ENCODE data around the gene CEP83.

Gene CEP83

DNA sequence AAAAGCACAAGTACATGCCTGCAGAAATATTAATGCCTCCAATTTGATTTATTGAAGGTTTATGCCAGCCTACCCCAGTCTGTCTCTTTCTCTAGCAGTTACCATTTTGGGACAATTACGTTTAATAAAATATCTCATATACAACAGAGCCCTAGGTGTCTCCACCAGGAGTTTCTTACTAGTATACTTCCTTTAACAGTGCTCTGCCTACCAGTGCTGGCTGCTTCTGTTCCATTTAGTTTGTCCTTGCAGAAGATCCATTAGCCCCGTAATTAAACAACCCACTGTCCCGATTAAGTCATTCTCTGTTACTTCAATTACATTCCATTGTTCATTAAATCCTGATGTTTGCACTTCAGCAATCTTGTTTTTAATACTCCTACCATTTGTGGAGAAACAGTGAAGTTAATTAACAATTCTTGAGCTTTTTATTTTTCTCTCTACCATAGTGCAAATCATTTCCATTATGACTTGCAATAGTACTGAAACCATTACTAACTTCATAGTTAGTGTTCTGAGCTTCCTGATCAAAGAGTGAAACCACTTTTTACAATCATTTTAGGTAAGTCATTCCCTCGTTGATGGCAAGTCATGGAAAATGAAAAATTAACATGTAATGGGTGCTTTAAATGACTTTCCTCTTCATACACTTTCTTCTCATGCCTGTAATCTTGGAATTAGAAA is 190.2 kb downstream of the CEP83 start:
- no peak for DNase-seq (ENCODE audit: low read depth in 2 of 2)

- no peak for DNase-seq (ENCODE audit: low read depth in 2 of 2)
Observed at GRCh38 chr12:94267921-94268471, 191.7 kb downstream of the CEP83 start.

DNA sequence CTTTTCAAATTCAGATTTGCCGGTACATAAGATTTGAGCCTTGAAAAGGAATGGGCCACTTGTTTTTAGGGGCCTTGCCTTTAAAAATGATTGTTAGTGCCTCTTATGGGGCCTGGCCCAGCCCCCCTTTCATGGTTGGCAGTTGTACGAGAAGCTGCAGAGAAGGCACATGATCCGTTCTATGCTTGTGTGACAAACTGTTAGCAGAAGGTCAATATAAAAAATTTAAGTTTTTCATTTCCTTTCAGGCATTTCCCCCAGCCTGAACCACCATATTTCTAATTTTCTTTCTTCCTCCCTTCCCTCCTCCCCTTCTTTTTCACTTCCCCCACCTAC is 192.2 kb downstream of the CEP83 start:
- no peak for DNase-seq (ENCODE audit: low read depth in 2 of 2)

GRCh38 chr12:94266796-94267536 is 192.7 kb downstream of the CEP83 start:
- DNase-seq (ENCODE audit: low read depth in 2 of 2): no peak

GRCh38 chr12:94265966-94266745 is 193.5 kb downstream of the CEP83 start:
- DNase-seq (ENCODE audit: low read depth in 2 of 2): no peak

DNA sequence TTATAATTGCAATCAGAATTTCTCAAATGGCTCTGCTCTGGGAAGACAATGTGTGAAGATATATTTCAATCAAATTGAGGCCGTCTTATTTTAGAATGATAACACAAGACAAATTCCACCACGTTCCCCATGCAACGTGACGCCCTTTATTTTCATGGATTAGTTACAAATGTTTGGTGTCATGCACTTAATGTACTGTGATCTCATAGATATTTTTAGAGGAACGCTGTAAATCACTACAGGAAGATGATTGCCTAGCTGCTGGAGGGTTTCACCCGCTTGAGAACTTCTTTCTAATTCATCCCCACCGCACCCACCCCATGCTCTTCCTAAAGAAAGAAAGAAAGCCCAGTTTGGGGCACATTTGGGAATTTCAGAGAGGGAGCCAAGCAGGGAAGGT is 194.1 kb downstream of the CEP83 start:
- DNase-seq (ENCODE audit: low read depth in 2 of 2): no peak

DNA sequence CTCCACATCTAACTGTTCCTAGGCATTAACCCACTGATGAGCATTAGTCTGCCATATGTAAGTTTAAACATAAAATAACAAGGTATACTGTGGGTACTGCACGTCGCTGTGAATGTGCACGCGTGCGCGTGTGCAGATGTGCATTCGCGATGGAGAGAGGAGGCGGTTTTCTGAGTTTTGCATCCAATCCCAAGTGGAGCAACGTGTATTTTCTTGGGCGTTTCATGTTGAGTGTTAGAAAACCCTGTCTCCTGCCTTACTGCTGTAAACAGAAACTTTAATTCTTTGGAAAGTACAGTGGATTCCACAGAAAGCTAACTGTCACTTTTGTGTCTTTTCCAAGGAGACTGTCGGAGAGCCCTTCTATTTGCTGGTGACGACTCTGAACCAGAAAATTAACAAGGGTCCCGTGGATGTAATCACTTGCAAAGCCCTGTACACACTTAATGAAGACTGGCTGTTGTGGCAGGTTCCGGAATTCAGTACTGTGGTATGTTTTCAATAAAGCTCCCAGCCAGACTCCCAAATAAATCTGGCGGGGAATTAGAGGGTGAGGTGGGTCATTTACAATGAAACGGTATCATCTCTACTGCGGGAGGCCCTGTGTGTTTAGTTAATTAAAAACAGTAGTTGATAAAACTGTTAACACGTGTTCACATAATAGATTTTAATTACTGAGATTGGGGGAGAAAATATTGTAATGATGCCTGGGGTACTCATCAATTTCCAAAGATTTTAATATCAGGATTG is 194.8 kb downstream of the CEP83 start:
- DNase-seq (ENCODE audit: low read depth in 2 of 2): no peak

GRCh38 chr12:94263905-94264561 is 195.6 kb downstream of the CEP83 start:
- no peak for DNase-seq (ENCODE audit: low read depth in 2 of 2)

DNA sequence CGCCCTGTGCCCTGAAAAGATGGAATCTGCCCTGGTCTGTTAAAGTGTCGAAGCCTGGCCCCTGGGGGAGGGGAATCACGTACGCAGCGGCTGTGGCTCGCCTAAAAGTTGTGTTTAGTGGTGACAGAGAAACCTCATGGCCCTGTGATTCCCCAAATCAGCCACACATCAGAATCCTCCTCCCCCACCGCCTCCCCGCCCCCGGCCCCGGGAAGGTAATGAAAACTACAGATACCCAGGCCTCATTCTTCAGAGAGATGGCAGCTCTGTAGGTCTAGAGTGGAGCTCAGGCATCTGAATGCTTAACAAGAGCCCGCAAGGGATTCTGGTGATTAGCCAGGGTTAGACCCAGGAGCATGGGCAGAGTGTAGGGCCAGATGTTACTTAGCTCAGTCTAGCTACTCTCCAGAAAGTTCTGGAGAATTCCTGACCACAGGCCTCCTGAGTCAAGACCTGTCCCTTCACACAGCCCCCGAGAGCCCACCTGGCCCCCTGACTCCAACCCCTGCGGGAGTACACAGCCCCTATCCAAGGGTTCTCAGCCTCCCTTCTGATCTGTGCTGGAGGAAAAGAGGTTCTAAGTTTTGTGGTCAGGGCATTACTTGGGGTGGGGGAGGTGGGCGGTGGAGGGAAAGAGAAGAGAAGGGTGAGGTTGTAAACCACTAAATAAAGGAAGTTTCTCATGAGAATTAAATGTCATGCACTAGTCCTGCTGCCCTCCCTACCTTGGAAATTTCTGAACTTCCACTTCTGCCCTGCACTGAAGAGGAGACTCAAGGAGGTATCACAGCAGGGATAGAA is 196.5 kb downstream of the CEP83 start:
- peak; percentile 60 to 69 for DNase-seq (ENCODE audit: low read depth in 2 of 2)

DNA sequence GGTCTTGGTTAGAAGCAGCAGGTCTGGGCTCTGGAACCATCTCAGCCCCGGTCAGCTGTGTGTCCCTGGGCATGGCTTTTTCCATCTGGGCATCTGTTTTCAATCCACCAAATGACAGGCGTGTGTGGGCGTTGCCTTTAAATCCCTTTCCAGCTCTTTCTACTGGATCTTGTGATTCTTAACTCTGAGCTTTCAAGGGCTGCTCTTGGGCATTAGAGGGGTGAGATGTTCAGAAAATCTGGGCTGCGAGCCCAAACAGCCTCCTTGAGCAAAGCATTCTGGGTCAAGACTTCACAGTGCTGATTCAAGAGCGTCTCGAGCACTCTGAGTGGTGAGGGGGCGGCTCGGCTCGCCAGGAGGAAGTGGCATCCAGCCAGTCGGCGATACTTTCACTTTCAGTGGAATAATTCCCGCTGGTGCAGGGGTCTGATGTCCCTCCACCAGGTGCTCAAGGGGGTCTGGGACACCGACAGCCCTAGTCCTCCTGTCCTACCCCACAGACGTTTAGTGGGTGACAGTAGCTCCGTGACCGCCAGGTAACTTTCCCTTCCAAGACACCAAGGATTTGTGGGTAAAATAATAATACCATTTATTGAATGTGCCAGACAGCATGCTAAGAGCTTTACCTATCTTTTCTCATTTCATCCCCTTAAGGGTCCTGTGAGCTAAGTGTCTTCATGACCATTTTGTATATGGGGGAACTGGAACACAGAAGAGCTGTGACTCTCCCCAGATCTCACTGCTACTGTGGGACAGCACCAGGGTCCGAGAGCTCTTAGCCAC is 197.2 kb downstream of the CEP83 start:
- DNase-seq (ENCODE audit: low read depth in 2 of 2): peak; percentile 61 to 63

DNA sequence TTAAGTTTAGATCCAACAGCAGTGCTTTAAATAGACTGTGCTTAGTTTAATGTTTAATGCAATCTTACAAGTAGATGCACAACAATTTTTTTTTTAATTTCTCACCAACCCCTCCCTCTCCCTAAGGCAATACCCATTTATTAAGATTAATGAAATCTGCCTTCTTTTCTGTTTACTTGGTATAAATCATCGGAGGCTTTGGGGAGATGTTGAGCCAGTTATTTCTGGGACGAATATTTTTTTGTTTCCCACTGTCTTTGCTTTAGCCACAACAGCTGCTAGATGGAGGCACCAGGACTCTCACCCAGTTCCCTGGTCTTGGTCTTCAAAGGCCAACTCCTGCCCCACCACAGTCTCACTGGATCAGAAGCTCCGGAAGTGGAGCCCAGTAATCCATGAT is 197.9 kb downstream of the CEP83 start:
- DNase-seq (ENCODE audit: low read depth in 2 of 2): no peak

GRCh38 chr12:94261119-94261518 is 198.5 kb downstream of the CEP83 start:
- DNase-seq (ENCODE audit: low read depth in 2 of 2): no peak

- DNase-seq (ENCODE audit: low read depth in 2 of 2): no peak
Observed at GRCh38 chr12:94260717-94261116, 198.9 kb downstream of the CEP83 start.

- no peak for DNase-seq (ENCODE audit: low read depth in 2 of 2)
Observed at GRCh38 chr12:94260017-94260416, 199.7 kb downstream of the CEP83 start.

GRCh38 chr12:94258593-94258992 is 201.1 kb downstream of the CEP83 start:
- DNase-seq (ENCODE audit: low read depth in 2 of 2): no peak

Measured in stimulated activated CD8-positive, alpha-beta memory T cell treated with anti-CD3 and anti-CD28 coated beads, Interleukin-15, amount 100 ng/mL, for 48 hours (primary cell).